ENCODE data around the gene AMMECR1.
A peak's percentile ranks its signal among the peaks of the same experiment; 100 is the strongest.
"Not testable (repeated sequence)": the region's sequence is repeated elsewhere in the genome, so short reads cannot be mapped to it uniquely, and the experiment has no call there.

AMMECR1 gene

DNA sequence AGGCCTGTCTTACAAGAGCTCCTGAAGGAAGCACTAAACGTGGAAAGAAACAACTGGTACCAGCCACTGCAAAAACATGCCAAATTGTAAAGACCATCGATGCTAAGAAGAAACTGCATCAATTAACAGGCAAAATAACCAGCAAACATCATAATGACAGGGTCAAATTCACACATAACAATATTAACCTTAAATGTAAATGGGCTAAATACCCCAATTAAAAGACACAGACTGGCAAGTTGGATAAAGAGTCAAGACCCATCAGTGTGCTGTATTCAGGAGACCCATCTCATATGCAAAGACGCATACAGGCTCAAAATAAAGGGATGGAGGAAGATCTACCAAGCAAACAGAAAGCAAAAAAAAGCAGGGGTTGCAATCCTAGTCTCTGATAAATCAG, 86.4 kb downstream of the AMMECR1 start:
- not testable (repeated sequence) for H3K27me3 ChIP-seq (ENCODE audit: control insufficient read depth, insufficient read depth, low read length); H3K9me3 ChIP-seq (ENCODE audit: control insufficient read depth, insufficient read depth, low read depth, low read length); H3K36me3 ChIP-seq (ENCODE audit: control insufficient read depth, insufficient read depth, low read length); H3K4me3 ChIP-seq (ENCODE audit: low read depth, low read length); H3K9ac ChIP-seq (ENCODE audit: low read length); H3K27ac ChIP-seq (ENCODE audit: low read depth, low read length); H3K4me1 ChIP-seq (ENCODE audit: control insufficient read depth, insufficient read depth, low read length)

- H3K27me3 ChIP-seq (ENCODE audit: control insufficient read depth, insufficient read depth, low read length); H3K36me3 ChIP-seq (ENCODE audit: control insufficient read depth, insufficient read depth, low read length); H3K4me1 ChIP-seq (ENCODE audit: control insufficient read depth, insufficient read depth, low read length); H3K9me3 ChIP-seq (ENCODE audit: control insufficient read depth, insufficient read depth, low read depth, low read length): not testable (repeated sequence)
- Histone ChIP-seq H3K9ac (ENCODE audit: low read length) (peak overlapping the region; percentile 89), H3K27ac (ENCODE audit: low read depth, low read length) (peak overlapping the region; percentile 29; the same call in 1 of the 2 replicates), H3K4me3 (ENCODE audit: low read depth, low read length) (peak overlapping the region; percentile 74)
Observed at GRCh38 chrX:110229497-110230111, 88.3 kb downstream of the AMMECR1 start.

DNA sequence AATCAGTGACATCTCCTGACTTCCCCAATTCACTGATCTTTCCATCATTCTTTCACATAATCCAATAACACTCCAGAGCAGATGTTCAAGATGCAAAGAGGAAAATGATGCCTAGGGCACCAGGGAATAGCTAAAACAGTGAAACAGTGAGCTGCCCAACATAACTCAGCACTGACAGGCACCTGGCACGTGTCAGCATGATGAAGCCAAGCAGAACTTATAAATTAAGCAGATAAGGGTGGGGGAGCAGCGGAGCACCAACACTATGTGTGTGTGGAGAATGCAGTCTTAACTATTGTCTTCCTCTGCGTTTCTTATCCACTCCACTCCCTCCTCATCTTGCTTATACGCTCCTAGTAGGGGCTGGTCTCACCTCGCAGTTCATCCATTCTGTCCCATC, 89.4 kb downstream of the AMMECR1 start:
- Histone ChIP-seq H3K27me3 (ENCODE audit: control insufficient read depth, insufficient read depth, low read length) (no peaks in the 10 kb centered on the region; the same call in 1 of the 2 replicates), H3K4me3 (ENCODE audit: low read depth, low read length) (no peak overlapping the region), H3K9ac (ENCODE audit: low read length) (no peak overlapping the region), H3K36me3 (ENCODE audit: control insufficient read depth, insufficient read depth, low read length) (no peaks in the 10 kb centered on the region), H3K27ac (ENCODE audit: low read depth, low read length) (no peak overlapping the region), H3K9me3 (ENCODE audit: control insufficient read depth, insufficient read depth, low read depth, low read length) (0 out of 2 replicates have a peak, but pooled peaks cover 3% of the 10 kb centered on the region), H3K4me1 (ENCODE audit: control insufficient read depth, insufficient read depth, low read length) (peaks cover 4% of the 10 kb centered on the region; the same call in 1 of the 2 replicates)

DNA sequence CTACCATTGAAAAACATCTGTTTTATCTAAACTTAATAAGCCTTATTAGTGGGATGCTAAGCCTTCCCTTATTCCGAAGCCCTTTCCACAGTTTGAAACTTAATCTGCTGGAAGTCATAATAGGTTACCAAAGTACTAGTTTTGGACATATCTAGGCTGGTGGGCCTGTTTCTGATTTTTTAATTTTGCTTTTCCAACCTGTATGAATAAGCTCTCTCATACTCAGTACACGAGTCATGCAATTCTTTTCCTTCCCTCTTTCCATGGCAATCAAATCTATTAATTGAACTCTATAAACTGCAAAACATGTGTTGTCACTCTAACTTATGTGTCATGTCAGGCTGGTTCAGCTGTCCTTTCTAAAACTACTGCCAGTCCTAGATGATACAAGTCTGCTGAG, 91.0 kb downstream of the AMMECR1 start:
- Histone ChIP-seq H3K27ac (ENCODE audit: low read depth, low read length) (no peak overlapping the region), H3K4me1 (ENCODE audit: control insufficient read depth, insufficient read depth, low read length) (peaks cover 4% of the 10 kb centered on the region; the same call in 1 of the 2 replicates), H3K9me3 (ENCODE audit: control insufficient read depth, insufficient read depth, low read depth, low read length) (0 out of 2 replicates have a peak, but pooled peaks cover 1% of the 10 kb centered on the region), H3K36me3 (ENCODE audit: control insufficient read depth, insufficient read depth, low read length) (no peaks in the 10 kb centered on the region), H3K9ac (ENCODE audit: low read length) (no peak overlapping the region), H3K4me3 (ENCODE audit: low read depth, low read length) (no peak overlapping the region), H3K27me3 (ENCODE audit: control insufficient read depth, insufficient read depth, low read length) (no peaks in the 10 kb centered on the region; the same call in 1 of the 2 replicates)

DNA sequence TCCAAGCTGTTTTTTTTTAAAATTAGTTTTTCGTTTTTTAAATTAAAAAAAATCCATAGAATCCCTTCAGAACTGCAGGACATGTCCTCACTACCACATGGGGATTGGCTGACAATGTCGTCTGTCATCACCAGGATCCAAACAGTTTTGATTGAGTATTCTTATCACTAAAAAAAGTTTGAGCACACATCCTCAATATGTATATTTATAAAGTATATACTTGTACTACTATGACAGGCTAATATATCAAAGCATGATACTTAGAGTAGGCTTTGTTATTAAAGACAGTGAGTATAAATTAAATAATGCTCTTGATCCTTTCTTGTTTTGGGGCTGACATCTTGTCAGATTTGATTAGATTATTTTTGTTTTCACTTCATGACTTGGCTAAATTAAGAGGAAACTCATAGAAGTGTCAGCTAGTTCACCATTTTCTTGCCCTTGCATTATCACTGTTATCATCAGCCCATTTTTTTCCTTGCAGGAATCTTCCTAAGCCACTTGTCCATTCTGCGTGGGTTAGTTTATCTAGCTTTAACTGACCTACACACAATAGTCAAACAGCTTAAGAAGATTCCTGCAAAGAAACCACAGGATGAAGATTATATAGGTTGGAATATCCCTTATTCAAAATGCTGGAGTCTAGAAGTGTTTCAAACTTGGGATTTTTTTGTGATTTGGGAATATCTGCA, 92.8 kb downstream of the AMMECR1 start:
- Histone ChIP-seq H3K27me3 (ENCODE audit: control insufficient read depth, insufficient read depth, low read length) (no peaks in the 10 kb centered on the region; the same call in 1 of the 2 replicates), H3K4me1 (ENCODE audit: control insufficient read depth, insufficient read depth, low read length) (peaks cover 4% of the 10 kb centered on the region; the same call in 1 of the 2 replicates), H3K36me3 (ENCODE audit: control insufficient read depth, insufficient read depth, low read length) (no peaks in the 10 kb centered on the region), H3K9me3 (ENCODE audit: control insufficient read depth, insufficient read depth, low read depth, low read length) (no peaks in the 10 kb centered on the region), H3K4me3 (ENCODE audit: low read depth, low read length) (no peak overlapping the region), H3K27ac (ENCODE audit: low read depth, low read length) (no peak overlapping the region), H3K9ac (ENCODE audit: low read length) (no peak overlapping the region)

GRCh38 chrX:110222497-110223257, 95.2 kb downstream of the AMMECR1 start:
- Histone ChIP-seq H3K4me3 (ENCODE audit: low read depth, low read length) (no peak overlapping the region), H3K9me3 (ENCODE audit: control insufficient read depth, insufficient read depth, low read depth, low read length) (no peaks in the 10 kb centered on the region), H3K27ac (ENCODE audit: low read depth, low read length) (no peak overlapping the region), H3K27me3 (ENCODE audit: control insufficient read depth, insufficient read depth, low read length) (no peaks in the 10 kb centered on the region; the same call in 1 of the 2 replicates), H3K36me3 (ENCODE audit: control insufficient read depth, insufficient read depth, low read length) (no peaks in the 10 kb centered on the region), H3K4me1 (ENCODE audit: control insufficient read depth, insufficient read depth, low read length) (no peaks in the 10 kb centered on the region; the same call in 1 of the 2 replicates), H3K9ac (ENCODE audit: low read length) (no peak overlapping the region)

- no peak overlapping the region for H3K4me3 ChIP-seq (ENCODE audit: low read depth, low read length)
- H3K9ac ChIP-seq (ENCODE audit: low read length): no peak overlapping the region
- H3K27me3 ChIP-seq (ENCODE audit: control insufficient read depth, insufficient read depth, low read length): no peaks in the 10 kb centered on the region; the same call in 1 of the 2 replicates
- H3K9me3 ChIP-seq (ENCODE audit: control insufficient read depth, insufficient read depth, low read depth, low read length): no peaks in the 10 kb centered on the region
- 0 out of 2 replicates have a peak overlapping the region, but pooled peaks have one; percentile 43 for H3K27ac ChIP-seq (ENCODE audit: low read depth, low read length)
- H3K4me1 ChIP-seq (ENCODE audit: control insufficient read depth, insufficient read depth, low read length): no peaks in the 10 kb centered on the region
- no peaks in the 10 kb centered on the region for H3K36me3 ChIP-seq (ENCODE audit: control insufficient read depth, insufficient read depth, low read length)
Observed at GRCh38 chrX:110219920-110220319, 98.0 kb downstream of the AMMECR1 start.

GRCh38 chrX:110218591-110218990, 99.3 kb downstream of the AMMECR1 start:
- Histone ChIP-seq H3K4me3 (ENCODE audit: low read depth, low read length) (no peak overlapping the region), H3K9ac (ENCODE audit: low read length) (no peak overlapping the region), H3K9me3 (ENCODE audit: control insufficient read depth, insufficient read depth, low read depth, low read length) (no peaks in the 10 kb centered on the region), H3K36me3 (ENCODE audit: control insufficient read depth, insufficient read depth, low read length) (no peaks in the 10 kb centered on the region), H3K4me1 (ENCODE audit: control insufficient read depth, insufficient read depth, low read length) (no peaks in the 10 kb centered on the region), H3K27ac (ENCODE audit: low read depth, low read length) (no peak overlapping the region), H3K27me3 (ENCODE audit: control insufficient read depth, insufficient read depth, low read length) (no peaks in the 10 kb centered on the region; the same call in 1 of the 2 replicates)

DNA sequence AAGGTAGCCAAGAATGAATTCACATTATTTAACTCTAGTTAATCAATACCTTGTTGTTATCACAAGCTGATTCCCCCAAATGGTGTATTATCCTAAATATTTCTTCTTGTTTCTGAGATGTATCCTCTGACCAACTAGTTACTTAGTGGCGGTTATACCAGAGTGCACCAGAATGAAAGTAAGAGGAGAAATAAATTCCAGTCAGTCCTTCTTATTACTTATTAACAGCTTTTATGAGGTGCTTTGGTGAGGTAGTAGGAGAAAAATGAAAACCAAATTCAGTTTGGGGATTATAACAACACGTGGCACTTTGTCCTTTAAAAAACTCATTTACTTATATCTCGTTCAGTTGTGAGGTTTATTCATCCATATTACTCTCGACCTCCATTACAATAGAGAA, 101.9 kb downstream of the AMMECR1 start:
- Histone ChIP-seq H3K4me1 (ENCODE audit: control insufficient read depth, insufficient read depth, low read length) (0 out of 2 replicates have a peak, but pooled peaks cover 4% of the 10 kb centered on the region), H3K27ac (ENCODE audit: low read depth, low read length) (no peak overlapping the region), H3K36me3 (ENCODE audit: control insufficient read depth, insufficient read depth, low read length) (no peaks in the 10 kb centered on the region), H3K9ac (ENCODE audit: low read length) (no peak overlapping the region), H3K4me3 (ENCODE audit: low read depth, low read length) (no peak overlapping the region), H3K27me3 (ENCODE audit: control insufficient read depth, insufficient read depth, low read length) (no peaks in the 10 kb centered on the region; the same call in 1 of the 2 replicates), H3K9me3 (ENCODE audit: control insufficient read depth, insufficient read depth, low read depth, low read length) (no peaks in the 10 kb centered on the region)

GRCh38 chrX:110215411-110215810, 102.5 kb downstream of the AMMECR1 start:
- no peak overlapping the region for H3K4me3 ChIP-seq (ENCODE audit: low read depth, low read length)
- no peaks in the 10 kb centered on the region for H3K36me3 ChIP-seq (ENCODE audit: control insufficient read depth, insufficient read depth, low read length)
- no peak overlapping the region for H3K27ac ChIP-seq (ENCODE audit: low read depth, low read length)
- H3K9me3 ChIP-seq (ENCODE audit: control insufficient read depth, insufficient read depth, low read depth, low read length): no peaks in the 10 kb centered on the region
- peaks cover 10% of the 10 kb centered on the region; the same call in 1 of the 2 replicates for H3K4me1 ChIP-seq (ENCODE audit: control insufficient read depth, insufficient read depth, low read length)
- H3K9ac ChIP-seq (ENCODE audit: low read length): no peak overlapping the region
- H3K27me3 ChIP-seq (ENCODE audit: control insufficient read depth, insufficient read depth, low read length): no peaks in the 10 kb centered on the region; the same call in 1 of the 2 replicates
